Subcutaneous adipose tissue (tissue), 4 donors: Measurements from ENCODE around the gene PYGB. TPM values are rescaled to one million over a fixed set of nuclear protein-coding genes. Genes with fewer than 3 reads are reported as not detected.

Experiments
- small RNA-seq: library from RNA; depleted of rRNA; stranded (forward); fragments of <200 nt; gene quantifications from one replicate; pipeline ENCODE3, GENCODE V24; 2016
- total RNA-seq, 4 donors: library from RNA; depleted of rRNA; stranded (reverse); fragments of >200 nt; gene quantifications; one replicate each; pipeline ENCODE4 v1.1.0, GENCODE V29; 2016
- TF ChIP-seq, protein P1 (sequence below): fragments of 450-650 bp; IDR thresholded peaks from one replicate; pipeline ENCODE4 v1.5.1; 2016; ENCODE audit warnings: low read depth, mild to moderate bottlenecking, control low read depth, antibody characterized with exemption, moderate library complexity

PYGB gene
- total RNA-seq, 4 donors from 2014 or later: 99.3 to 216 (median 137) TPM

DNA sequence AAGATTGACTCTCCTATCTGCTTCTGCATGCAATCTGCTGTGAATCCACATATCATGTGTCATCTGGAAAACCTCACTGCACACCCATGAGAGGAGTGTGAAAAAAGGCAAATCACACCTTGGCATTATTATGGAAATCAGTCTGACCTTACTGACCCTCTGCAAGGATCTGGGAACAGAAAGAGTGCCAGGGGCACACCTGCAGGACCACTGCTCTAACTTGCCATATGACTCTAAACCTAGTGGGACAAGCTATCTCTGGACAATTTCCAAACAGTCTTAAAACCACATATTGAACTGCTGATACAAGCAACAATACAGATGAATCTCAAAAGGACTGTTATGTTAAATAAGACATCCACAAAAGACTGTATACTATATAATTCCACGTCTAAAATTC is 92.5 kb downstream of the PYGB start:
- TF ChIP-seq, protein P1, sequence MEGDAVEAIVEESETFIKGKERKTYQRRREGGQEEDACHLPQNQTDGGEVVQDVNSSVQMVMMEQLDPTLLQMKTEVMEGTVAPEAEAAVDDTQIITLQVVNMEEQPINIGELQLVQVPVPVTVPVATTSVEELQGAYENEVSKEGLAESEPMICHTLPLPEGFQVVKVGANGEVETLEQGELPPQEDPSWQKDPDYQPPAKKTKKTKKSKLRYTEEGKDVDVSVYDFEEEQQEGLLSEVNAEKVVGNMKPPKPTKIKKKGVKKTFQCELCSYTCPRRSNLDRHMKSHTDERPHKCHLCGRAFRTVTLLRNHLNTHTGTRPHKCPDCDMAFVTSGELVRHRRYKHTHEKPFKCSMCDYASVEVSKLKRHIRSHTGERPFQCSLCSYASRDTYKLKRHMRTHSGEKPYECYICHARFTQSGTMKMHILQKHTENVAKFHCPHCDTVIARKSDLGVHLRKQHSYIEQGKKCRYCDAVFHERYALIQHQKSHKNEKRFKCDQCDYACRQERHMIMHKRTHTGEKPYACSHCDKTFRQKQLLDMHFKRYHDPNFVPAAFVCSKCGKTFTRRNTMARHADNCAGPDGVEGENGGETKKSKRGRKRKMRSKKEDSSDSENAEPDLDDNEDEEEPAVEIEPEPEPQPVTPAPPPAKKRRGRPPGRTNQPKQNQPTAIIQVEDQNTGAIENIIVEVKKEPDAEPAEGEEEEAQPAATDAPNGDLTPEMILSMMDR: no peak

DNA sequence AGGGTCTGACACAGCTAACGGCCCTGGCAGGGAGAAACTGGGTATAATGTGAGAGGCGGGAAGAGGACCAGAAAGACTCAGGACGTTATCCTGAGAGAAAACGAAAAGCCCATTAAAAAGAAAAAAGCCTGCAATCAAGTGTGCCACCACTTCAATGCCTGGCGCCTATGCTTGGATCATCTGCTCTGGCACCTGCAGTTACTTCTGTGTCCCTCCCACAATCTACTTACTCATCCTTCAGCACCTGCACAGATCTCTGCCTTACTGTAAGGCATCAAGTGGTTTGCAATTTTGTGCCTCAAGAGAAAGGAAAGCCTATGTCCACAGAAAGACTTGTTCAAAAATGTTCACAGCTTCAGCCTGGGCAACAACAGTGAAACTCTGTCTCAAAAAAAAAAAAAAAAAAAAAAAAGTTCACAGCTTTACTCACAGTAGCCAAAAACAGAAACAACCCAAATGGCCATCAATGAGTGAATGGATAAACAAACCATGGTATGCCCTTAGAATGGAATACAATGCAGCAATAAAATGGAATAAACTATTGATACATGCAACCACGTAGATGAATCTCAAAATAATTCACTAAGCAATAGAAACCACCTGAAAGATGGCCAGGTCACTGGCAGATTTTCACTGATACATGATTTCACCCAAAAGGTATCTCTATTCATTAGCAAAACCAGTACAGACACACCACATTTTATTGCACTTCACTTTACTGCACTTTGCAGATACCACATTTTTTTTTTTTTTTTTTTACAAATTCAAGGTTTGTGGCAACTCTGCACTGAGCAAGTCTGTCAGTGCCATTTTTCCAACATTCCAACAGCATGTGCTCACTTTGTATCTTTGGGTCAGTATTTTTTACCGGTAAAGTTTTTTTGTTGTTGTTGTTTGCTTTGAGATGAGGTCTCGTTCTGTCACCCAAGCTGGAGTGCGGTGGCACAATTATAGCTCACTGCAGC is 94.1 kb downstream of the PYGB start:
- TF ChIP-seq, protein P1: no peak

DNA sequence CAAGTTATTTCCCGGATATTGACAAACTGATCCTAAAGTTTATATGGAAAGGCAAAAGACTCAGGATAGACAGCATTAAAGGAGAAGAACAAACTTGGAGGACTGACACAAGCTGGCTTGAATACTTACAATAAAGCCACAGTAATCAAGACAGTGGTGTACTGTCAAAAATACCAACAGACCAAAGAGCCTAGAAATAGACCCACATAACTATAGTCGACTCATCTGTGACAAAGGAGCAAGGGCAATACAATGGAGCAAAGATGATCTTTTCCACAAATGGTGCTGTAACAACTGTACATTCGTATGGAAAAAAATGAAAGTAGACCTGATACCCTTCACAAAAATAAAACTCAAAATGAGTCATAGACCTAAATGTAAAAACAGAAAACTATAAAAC is 96.7 kb downstream of the PYGB start:
- TF ChIP-seq, protein P1: no peak

DNA sequence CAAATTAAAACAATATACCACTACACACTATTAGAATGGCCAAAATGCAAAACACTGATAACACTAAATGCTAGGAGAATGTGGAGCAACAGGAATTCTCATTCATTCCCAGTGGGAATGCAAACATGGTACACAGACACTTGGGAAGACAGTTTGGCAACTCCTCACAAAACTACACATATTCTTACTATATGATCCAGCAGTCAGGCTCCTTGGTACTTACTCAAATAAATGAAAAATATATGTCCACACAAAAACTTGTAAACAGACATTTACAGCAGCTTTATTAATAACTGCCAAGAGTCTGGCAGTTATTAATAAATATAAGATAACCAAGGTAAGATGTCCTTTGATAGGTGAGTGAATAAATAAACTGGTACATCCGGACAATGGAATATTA is 97.8 kb downstream of the PYGB start:
- TF ChIP-seq, protein P1: no peak

DNA sequence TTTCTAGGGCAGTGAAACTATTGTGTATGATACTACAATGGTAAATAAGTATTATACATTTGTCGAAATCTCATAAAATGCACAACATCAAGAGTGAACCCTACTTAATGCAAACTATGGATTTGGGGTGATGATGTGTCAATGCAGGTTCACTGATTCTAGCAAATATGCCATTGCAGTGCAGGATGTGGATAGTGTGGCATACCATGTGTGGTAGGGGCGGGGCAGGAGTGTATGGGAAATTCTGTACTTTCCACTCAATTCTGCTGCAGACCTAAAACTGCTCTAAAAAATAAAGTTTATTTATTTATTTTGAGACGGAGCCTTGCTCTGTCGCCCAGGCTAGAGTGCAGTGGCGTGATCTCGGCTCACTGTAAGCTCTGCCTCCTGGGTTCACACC is 98.5 kb downstream of the PYGB start:
- TF ChIP-seq, protein P1: no peak

Small RNA genes within 50 kb of the gene (small RNA-seq; reads per million reads assigned to genes)
- gene AL035252.4 (not detected), gene AL121772.2 (not detected), gene RF00019 (0.49 reads per million)

Other genes with a start within 250 kb of the PYGB start
- gene ACSS1, start 189.9 kb upstream of the PYGB start, total RNA-seq: 10 to 100 TPM in 3 of 4 donors, 1 to 10 TPM in 1; 9.3 to 35.6 (median 16.2) TPM
- gene VSX1, start 165.9 kb upstream of the PYGB start, total RNA-seq: not detected
- gene ENTPD6, start 52.4 kb upstream of the PYGB start, total RNA-seq: 10 to 100 TPM; 41.3 to 82.5 (median 53.6) TPM
- 10 to 100 TPM; 36.5 to 60.3 (median 51.6) TPM for gene ABHD12, start 142.8 kb downstream of the PYGB start, total RNA-seq
- gene GINS1, start 159.6 kb downstream of the PYGB start, total RNA-seq: 1 to 10 TPM in 2 of 4 donors, under 1 TPM in 2; 0.16 to 2.2 (median 0.83) TPM